Stimulated activated naive CD8-positive, alpha-beta T cell treated with anti-CD3 and anti-CD28 coated beads, Interleukin-15, amount 100 ng/mL, for 72 hours (primary cell): ENCODE measurements around the gene RASAL2.
"Not testable (repeated sequence)": the region's sequence is repeated elsewhere in the genome, so short reads cannot be mapped to it uniquely, and the experiment has no call there.

ENCODE experiments used
- ATAC-seq: fragments of 150-1000 bp; cut with Tn5 transposase; 2 replicates; pipeline ENCODE4 v1.10.0; 2021; ENCODE audit warnings: mild to moderate bottlenecking, moderate library complexity
- DNase-seq, 2 donors: peaks; one replicate each; pipeline ENCODE4 v3.0.0; 2021 to 2022
- H3K27ac Mint-ChIP-seq, 2 donors: one replicate each; pipeline ENCODE4 v1.8.0; 2022; ENCODE audit warnings: mild to moderate bottlenecking in 2 of 2, mixed read lengths in 2 of 2, moderate library complexity in 2 of 2
- H3K27me3 Mint-ChIP-seq: one replicate; pipeline ENCODE4 v1.8.0; 2022; ENCODE audit warnings: mixed read lengths
- H3K4me1 Mint-ChIP-seq: one replicate; pipeline ENCODE4 v1.8.0; 2022; ENCODE audit warnings: mild to moderate bottlenecking, mixed read lengths
- H3K4me3 Mint-ChIP-seq, 2 donors: one replicate each; pipeline ENCODE4 v1.8.0; 2022; ENCODE audit warnings: mild to moderate bottlenecking in 2 of 2, mixed read lengths in 2 of 2, moderate library complexity in 1 of 2
- H3K9me3 Mint-ChIP-seq, 2 donors: one replicate each; pipeline ENCODE4 v1.8.0; 2022; ENCODE audit warnings: mixed read lengths in 2 of 2

RASAL2 gene

GRCh38 chr1:178092878-178093493 lies 918 bp upstream of the RASAL2 start:
- peaks cover 9% of the 10 kb centered on the region for H3K4me1 Mint-ChIP-seq
- peaks cover 83% of the 10 kb centered on the region for H3K27me3 Mint-ChIP-seq
- H3K27ac Mint-ChIP-seq = no peak overlapping the region
- ATAC-seq (no peak), DNase-seq (no peak)
- peaks cover 4 to 7% of the 10 kb centered on the region in 2 donors for H3K9me3 Mint-ChIP-seq
- peak overlapping the region; percentile 82 for H3K4me3 Mint-ChIP-seq

GRCh38 chr1:178093494-178093950 lies 382 bp upstream of the RASAL2 start:
- Mint-ChIP-seq H3K27me3 (peaks cover 78% of the 10 kb centered on the region), H3K9me3 (peaks cover 4 to 12% of the 10 kb centered on the region in 2 donors), H3K4me3 (peak overlapping the region; percentile 82), H3K27ac (no peak overlapping the region), H3K4me1 (peaks cover 9% of the 10 kb centered on the region)
- ATAC-seq = peak; percentile 77
- DNase-seq = peak; percentile 35 to 54

- H3K27me3 Mint-ChIP-seq = peaks cover 65% of the 10 kb centered on the region
Observed at GRCh38 chr1:178094739-178095645, 1.1 kb downstream of the RASAL2 start.

GRCh38 chr1:178096421-178096820 lies 2.5 kb downstream of the RASAL2 start:
- Mint-ChIP-seq H3K4me1 (peaks cover 9% of the 10 kb centered on the region), H3K9me3 (peaks cover 0 to 12% of the 10 kb centered on the region in 2 donors)
- no peak for ATAC-seq

More at GRCh38 chr1:178094739-178095645, 1.1 kb downstream of the RASAL2 start:
- peaks cover 0 to 12% of the 10 kb centered on the region in 2 donors for H3K9me3 Mint-ChIP-seq
- H3K4me3 Mint-ChIP-seq = peak overlapping the region in 1 of 2 donors; percentile 64
- no peak overlapping the region for H3K27ac Mint-ChIP-seq
- H3K4me1 Mint-ChIP-seq = peaks cover 9% of the 10 kb centered on the region
- DNase-seq (no peak), ATAC-seq (no peak)

GRCh38 chr1:178098262-178098661 lies 4.4 kb downstream of the RASAL2 start:
- H3K27me3 Mint-ChIP-seq = peaks cover 39% of the 10 kb centered on the region
- DNase-seq = no peak
- no peak overlapping the region for H3K27ac Mint-ChIP-seq
- H3K9me3 Mint-ChIP-seq = peaks cover 0 to 7% of the 10 kb centered on the region in 2 donors
- H3K4me3 Mint-ChIP-seq = no peak overlapping the region
- ATAC-seq = no peak
- peaks cover 4% of the 10 kb centered on the region for H3K4me1 Mint-ChIP-seq

More at GRCh38 chr1:178096421-178096820, 2.5 kb downstream of the RASAL2 start:
- Mint-ChIP-seq H3K27ac (no peak overlapping the region), H3K27me3 (peaks cover 55% of the 10 kb centered on the region), H3K4me3 (no peak overlapping the region)
- no peak for DNase-seq

- peaks cover 13% of the 10 kb centered on the region for H3K27me3 Mint-ChIP-seq
- DNase-seq (no peak), ATAC-seq (no peak)
- H3K4me1 Mint-ChIP-seq = no peaks in the 10 kb centered on the region
- H3K4me3 Mint-ChIP-seq = no peak overlapping the region
- no peak overlapping the region for H3K27ac Mint-ChIP-seq
- H3K9me3 Mint-ChIP-seq = peaks cover 0 to 5% of the 10 kb centered on the region in 2 donors
Observed at GRCh38 chr1:178101266-178101630, 7.3 kb downstream of the RASAL2 start.

GRCh38 chr1:178101654-178102053 lies 7.8 kb downstream of the RASAL2 start:
- DNase-seq (no peak), ATAC-seq (no peak)
- Mint-ChIP-seq H3K9me3 (peaks cover 0 to 5% of the 10 kb centered on the region in 2 donors), H3K27me3 (peaks cover 9% of the 10 kb centered on the region), H3K27ac (no peak overlapping the region), H3K4me1 (no peaks in the 10 kb centered on the region), H3K4me3 (no peak overlapping the region)

- H3K4me1 Mint-ChIP-seq = no peaks in the 10 kb centered on the region
- DNase-seq (no peak), ATAC-seq (no peak)
- peaks cover 0 to 5% of the 10 kb centered on the region in 2 donors for H3K9me3 Mint-ChIP-seq
- H3K27me3 Mint-ChIP-seq = peaks cover 4% of the 10 kb centered on the region
- H3K27ac Mint-ChIP-seq = no peak overlapping the region
- no peak overlapping the region for H3K4me3 Mint-ChIP-seq
Observed at GRCh38 chr1:178102218-178102617, 8.3 kb downstream of the RASAL2 start.

- Mint-ChIP-seq H3K4me3 (no peak overlapping the region), H3K27ac (no peak overlapping the region), H3K9me3 (no peaks in the 10 kb centered on the region), H3K27me3 (no peaks in the 10 kb centered on the region), H3K4me1 (no peaks in the 10 kb centered on the region)
- no peak for DNase-seq
- no peak for ATAC-seq
Observed at GRCh38 chr1:178107823-178108222, 13.9 kb downstream of the RASAL2 start.

- no peak overlapping the region for H3K27ac Mint-ChIP-seq
- H3K4me3 Mint-ChIP-seq = no peak overlapping the region
- no peaks in the 10 kb centered on the region for H3K27me3 Mint-ChIP-seq
- H3K9me3 Mint-ChIP-seq = no peaks in the 10 kb centered on the region
- ATAC-seq (no peak), DNase-seq (no peak)
- no peaks in the 10 kb centered on the region for H3K4me1 Mint-ChIP-seq
Observed at GRCh38 chr1:178109348-178110143, 15.6 kb downstream of the RASAL2 start.

- no peak for DNase-seq
- no peak for ATAC-seq
- Mint-ChIP-seq H3K4me1 (no peaks in the 10 kb centered on the region), H3K9me3 (no peaks in the 10 kb centered on the region), H3K27me3 (no peaks in the 10 kb centered on the region), H3K27ac (no peak overlapping the region), H3K4me3 (no peak overlapping the region)
Observed at GRCh38 chr1:178115260-178115659, 21.4 kb downstream of the RASAL2 start.

GRCh38 chr1:178118524-178118923 lies 24.6 kb downstream of the RASAL2 start:
- H3K27me3 Mint-ChIP-seq = no peaks in the 10 kb centered on the region
- H3K4me1 Mint-ChIP-seq = no peaks in the 10 kb centered on the region
- DNase-seq = no peak
- H3K27ac Mint-ChIP-seq = no peak overlapping the region
- H3K4me3 Mint-ChIP-seq = no peak overlapping the region
- no peak for ATAC-seq
- H3K9me3 Mint-ChIP-seq = no peaks in the 10 kb centered on the region

- H3K27ac Mint-ChIP-seq = no peak overlapping the region
- ATAC-seq = no peak
- DNase-seq = no peak
- no peak overlapping the region for H3K4me3 Mint-ChIP-seq
- no peaks in the 10 kb centered on the region for H3K9me3 Mint-ChIP-seq
- no peaks in the 10 kb centered on the region for H3K4me1 Mint-ChIP-seq
- no peaks in the 10 kb centered on the region for H3K27me3 Mint-ChIP-seq
Observed at GRCh38 chr1:178119628-178120027, 25.7 kb downstream of the RASAL2 start.

- no peak overlapping the region for H3K4me3 Mint-ChIP-seq
- ATAC-seq = no peak
Observed at GRCh38 chr1:178120088-178120487, 26.2 kb downstream of the RASAL2 start.

GRCh38 chr1:178120520-178121052 lies 26.7 kb downstream of the RASAL2 start:
- not testable (repeated sequence) for DNase-seq, H3K4me3 Mint-ChIP-seq, H3K9me3 Mint-ChIP-seq, H3K4me1 Mint-ChIP-seq, H3K27me3 Mint-ChIP-seq, H3K27ac Mint-ChIP-seq, ATAC-seq

More at GRCh38 chr1:178120088-178120487, 26.2 kb downstream of the RASAL2 start:
- DNase-seq = no peak
- no peaks in the 10 kb centered on the region for H3K27me3 Mint-ChIP-seq
- no peak overlapping the region for H3K27ac Mint-ChIP-seq
- H3K9me3 Mint-ChIP-seq = no peaks in the 10 kb centered on the region
- no peaks in the 10 kb centered on the region for H3K4me1 Mint-ChIP-seq
